Measurements from ENCODE around the gene STPG2.

- TF ChIP-seq CTCF (IDR thresholded peaks at IDR 0.05) (no peak), POLR2A (IDR thresholded peaks at IDR 0.05) (no peak)
These were observed 87.3 kb downstream of the STPG2 start for GRCh38 chr4:98055800-98056501.
